Measurements from ENCODE around the gene TTC3.

DNA sequence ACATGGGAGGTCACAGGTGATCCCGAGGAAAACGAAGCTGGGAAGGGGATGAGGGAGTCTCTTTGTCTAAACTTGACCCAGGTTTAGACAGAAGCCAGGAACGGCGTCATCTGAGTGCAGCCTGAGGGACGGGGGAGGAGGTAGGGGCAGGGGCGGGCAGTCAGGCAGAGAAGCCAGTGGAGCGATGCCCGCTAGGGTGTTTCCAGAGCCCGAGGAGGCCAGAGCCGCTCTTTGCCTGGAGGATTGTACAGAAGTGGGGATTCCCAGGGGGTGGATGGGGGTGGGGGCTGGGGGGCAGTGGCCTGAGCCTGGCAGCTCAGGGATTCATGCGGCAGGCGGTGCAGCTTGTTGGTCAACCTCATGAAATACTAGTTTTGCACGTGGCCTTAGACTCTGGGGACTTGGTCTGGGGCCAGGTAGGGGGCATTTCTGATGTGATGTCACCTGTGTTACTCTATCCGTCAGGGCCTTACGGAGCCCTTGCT, 135.7 kb downstream of the TTC3 start:
- TF ChIP-seq, protein P1, sequence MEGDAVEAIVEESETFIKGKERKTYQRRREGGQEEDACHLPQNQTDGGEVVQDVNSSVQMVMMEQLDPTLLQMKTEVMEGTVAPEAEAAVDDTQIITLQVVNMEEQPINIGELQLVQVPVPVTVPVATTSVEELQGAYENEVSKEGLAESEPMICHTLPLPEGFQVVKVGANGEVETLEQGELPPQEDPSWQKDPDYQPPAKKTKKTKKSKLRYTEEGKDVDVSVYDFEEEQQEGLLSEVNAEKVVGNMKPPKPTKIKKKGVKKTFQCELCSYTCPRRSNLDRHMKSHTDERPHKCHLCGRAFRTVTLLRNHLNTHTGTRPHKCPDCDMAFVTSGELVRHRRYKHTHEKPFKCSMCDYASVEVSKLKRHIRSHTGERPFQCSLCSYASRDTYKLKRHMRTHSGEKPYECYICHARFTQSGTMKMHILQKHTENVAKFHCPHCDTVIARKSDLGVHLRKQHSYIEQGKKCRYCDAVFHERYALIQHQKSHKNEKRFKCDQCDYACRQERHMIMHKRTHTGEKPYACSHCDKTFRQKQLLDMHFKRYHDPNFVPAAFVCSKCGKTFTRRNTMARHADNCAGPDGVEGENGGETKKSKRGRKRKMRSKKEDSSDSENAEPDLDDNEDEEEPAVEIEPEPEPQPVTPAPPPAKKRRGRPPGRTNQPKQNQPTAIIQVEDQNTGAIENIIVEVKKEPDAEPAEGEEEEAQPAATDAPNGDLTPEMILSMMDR (IDR thresholded peaks at IDR 0.05), result no peak
- TF ChIP-seq ZFX (IDR thresholded peaks at IDR 0.05; ENCODE audit: borderline replicate concordance), result no peak
